ENCODE results near the gene RRP12.

GRCh38 chr10:97341416-97341815, 59.7 kb downstream of the RRP12 start:
- no peak for TF ChIP-seq RAD21 (IDR thresholded peaks at IDR 0.05; ENCODE audit: low read depth)
- no peak for TF ChIP-seq TCF12 (IDR thresholded peaks at IDR 0.05; ENCODE audit: low read depth)
- no peak for TF ChIP-seq EGR1 (IDR thresholded peaks at IDR 0.05)
- TF ChIP-seq FOXM1 (IDR thresholded peaks at IDR 0.05; ENCODE audit: borderline replicate concordance, low read depth) = no peak
